OCI-M2 (cell line): ENCODE results near the gene RALGPS1.

Source experiments
- DNase-seq: peaks from one replicate; lab custom pipeline; 2025; ENCODE audit not compliant: unreplicated experiment; lab: John Stamatoyannopoulos, UW

RALGPS1 gene

GRCh38 chr9:127249877-127250276, 335.3 kb downstream of the RALGPS1 start:
- DNase-seq = no peak

DNA sequence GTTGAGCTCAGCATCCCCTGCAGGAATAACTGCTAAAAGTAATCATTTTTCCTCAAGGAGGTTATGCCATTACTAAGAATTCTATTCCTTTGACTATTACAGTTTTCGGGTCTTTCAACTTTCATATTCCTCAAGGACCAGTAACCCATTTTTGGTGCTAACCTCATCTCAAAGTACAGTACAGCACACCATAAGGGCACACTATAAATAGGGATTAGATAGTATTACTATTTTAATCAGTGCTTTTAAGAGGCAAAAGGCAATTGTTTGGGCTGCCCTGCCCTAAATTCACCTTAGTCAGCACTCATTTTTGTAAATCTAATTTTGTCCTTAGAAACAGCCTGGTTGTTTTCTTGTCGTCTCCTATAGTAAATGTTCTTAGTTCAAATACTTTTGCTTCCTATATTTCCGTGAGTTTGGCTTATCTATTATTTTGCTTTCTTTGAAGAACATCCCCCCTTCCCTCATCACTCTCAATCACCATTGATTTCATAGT, 336.4 kb downstream of the RALGPS1 start:
- no peak for DNase-seq

- no peak for DNase-seq
Measured at GRCh38 chr9:127252410-127253318, 338.1 kb downstream of the RALGPS1 start.

- DNase-seq = no peak
Measured at GRCh38 chr9:127253446-127253845, 338.9 kb downstream of the RALGPS1 start.

- DNase-seq = no peak
Measured at GRCh38 chr9:127255692-127256091, 341.1 kb downstream of the RALGPS1 start.

DNA sequence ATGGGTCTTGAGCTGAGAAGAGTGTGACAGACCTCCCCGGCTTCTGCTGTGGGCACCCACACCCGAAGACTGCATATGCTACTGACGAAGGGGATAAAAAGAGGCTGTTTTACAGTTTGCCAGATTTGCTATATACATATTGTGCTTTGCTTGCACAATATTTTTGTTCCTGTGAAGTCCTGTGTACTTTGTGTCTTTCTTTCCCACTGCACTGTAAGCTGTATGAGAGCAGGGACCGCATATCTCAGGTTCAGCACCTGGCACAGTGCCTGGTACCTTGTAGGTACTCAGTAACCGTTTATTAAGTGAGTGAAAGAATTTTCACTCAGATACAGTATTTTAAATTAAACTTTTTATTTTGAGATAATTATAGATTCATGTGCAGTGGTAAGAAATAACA, 341.7 kb downstream of the RALGPS1 start:
- DNase-seq = no peak

DNA sequence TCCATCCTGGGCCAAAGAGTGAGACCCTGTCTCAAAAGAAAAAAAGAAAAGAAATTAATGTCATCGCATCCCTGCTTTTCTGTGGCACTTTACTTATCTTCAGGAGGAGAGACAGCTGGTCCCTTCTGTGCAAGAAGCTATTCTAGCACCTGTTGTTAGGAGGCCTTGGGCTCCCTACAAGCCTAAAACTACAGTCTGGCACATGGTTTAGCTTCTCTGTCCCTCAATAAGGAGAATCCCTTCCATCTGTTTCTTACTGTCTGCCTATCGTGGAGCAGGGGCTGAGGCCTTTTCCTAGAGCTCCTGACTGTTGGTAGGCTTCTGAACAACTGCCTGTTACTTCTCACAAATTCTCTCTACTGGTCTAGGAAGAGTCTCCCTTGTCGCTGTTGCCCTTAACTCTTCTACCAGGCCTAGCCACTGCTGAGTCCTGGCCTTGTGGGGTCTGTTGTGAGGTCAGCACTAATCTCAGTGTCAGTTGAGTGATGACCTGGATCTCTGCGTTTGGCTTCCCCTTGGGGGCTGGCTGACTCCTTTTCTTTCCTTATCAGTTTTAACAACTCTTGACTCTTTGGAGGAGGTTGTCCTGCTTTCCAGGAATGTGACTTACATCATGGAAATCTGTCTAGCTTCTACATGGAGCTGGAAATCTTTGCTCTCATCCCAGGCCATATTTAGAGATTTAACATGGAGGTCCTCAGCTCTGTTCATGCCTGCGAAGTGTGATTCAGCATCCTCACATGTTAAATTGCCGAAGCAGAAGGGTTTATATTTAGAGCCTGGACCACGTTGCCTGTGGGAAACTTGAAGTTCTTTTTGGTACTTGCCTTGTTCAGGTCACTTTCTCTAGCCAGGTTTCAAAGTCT, 344.3 kb downstream of the RALGPS1 start:
- no peak for DNase-seq

GRCh38 chr9:127262602-127263001, 348.0 kb downstream of the RALGPS1 start:
- no peak for DNase-seq

- no peak for DNase-seq
Measured at GRCh38 chr9:127263237-127263636, 348.7 kb downstream of the RALGPS1 start.

DNA sequence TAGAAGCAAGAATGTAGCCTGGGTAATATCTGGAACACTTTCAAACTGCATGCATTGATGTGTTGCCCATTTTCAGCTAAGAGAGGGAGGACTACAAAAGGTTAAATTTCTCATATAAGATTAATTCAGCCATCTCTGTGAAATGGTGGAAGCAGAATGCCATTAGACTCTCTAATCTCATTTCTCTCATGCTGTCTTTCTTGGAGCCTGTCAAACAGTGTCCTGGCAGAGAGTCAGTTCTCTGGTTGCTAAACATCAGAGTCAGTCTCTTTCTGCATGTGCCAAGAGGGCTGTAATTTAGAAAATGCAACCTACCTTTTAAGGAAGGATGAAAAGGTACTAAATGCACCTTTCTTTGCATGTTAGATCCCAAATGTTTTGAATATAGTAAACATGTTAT, 349.1 kb downstream of the RALGPS1 start:
- DNase-seq = no peak

DNA sequence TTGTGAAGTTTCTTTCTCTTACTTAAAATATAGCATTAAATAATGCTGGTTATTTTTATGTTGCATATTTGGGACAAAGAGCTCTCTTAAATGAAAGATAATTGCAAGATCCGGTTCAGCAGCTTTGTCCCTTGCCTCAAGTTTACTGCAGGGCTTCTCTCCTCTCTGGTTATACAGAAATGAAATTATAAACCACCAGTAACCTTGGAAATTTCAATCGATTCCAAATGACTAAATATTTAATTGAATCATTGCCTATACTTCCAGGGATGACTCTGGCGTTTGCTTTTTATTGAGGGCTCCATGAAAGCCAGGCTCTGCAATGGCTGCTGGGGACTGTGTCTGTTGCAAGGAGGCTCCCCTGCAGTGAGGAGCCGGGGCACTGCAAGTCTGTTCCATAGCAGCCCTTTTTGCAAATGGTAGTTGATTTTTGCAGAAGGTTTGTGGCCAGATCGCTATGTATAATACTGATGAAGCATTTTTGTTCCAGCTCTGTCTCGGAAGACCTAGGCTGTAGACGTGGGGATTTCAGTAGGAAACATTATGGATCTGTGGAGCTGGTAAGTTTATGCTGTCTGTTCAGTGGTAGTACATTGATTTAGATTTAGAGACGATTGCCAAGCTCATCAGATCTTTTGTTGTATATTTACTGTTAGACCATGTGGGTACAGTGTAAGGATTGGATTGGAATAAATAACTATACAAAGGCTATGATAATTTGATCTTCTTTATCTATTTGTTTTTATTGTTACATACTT, 350.1 kb downstream of the RALGPS1 start, which contains the start of gene GARNL3:
Gene GARNL3, plus strand, starts transcription at position 313 of the 758 bp plus-strand sequence. Its CDS starts 104 bp downstream, at position 417.
- no peak for DNase-seq

GRCh38 chr9:127267793-127268525, 353.4 kb downstream of the RALGPS1 start:
- DNase-seq = no peak

- no peak for DNase-seq
Measured at GRCh38 chr9:127269449-127269848, 354.9 kb downstream of the RALGPS1 start.
